IPS-15b (cell line): ENCODE measurements around the gene GSG1L2.

Experiments
- H3K27me3 ChIP-seq: one replicate; pipeline ENCODE4 v1.6.1; 2013; ENCODE audit warnings: low read length; ENCODE audit not compliant: control insufficient read depth, insufficient read depth
- H3K36me3 ChIP-seq: one replicate; pipeline ENCODE4 v1.6.1; 2013; ENCODE audit warnings: low read length; ENCODE audit not compliant: control insufficient read depth, insufficient read depth
- H3K4me1 ChIP-seq: one replicate; pipeline ENCODE4 v1.6.1; 2013; ENCODE audit warnings: mild to moderate bottlenecking, low read length; ENCODE audit not compliant: control insufficient read depth, insufficient read depth
- H3K4me3 ChIP-seq: one replicate; pipeline ENCODE4 v1.5.1; 2013; ENCODE audit warnings: low read depth, low read length
- H3K9ac ChIP-seq: one replicate; pipeline ENCODE4 v1.6.1; 2013; ENCODE audit warnings: low read depth, mild to moderate bottlenecking, low read length
- H3K9me3 ChIP-seq: one replicate; pipeline ENCODE4 v1.6.1; 2013; ENCODE audit warnings: mild to moderate bottlenecking, low read length; ENCODE audit not compliant: control insufficient read depth, insufficient read depth

Gene GSG1L2

GRCh38 chr17:9824094-9824493, 2.2 kb upstream of the GSG1L2 start:
- Histone ChIP-seq H3K36me3 (no peaks in the 10 kb centered on the region), H3K4me1 (no peaks in the 10 kb centered on the region), H3K9ac (no peak overlapping the region), H3K9me3 (no peaks in the 10 kb centered on the region), H3K4me3 (no peak overlapping the region), H3K27me3 (no peaks in the 10 kb centered on the region)

GRCh38 chr17:9820448-9820847, 1.4 kb downstream of the GSG1L2 start:
- Histone ChIP-seq H3K4me1 (no peaks in the 10 kb centered on the region), H3K36me3 (no peaks in the 10 kb centered on the region), H3K9ac (no peak overlapping the region), H3K4me3 (no peak overlapping the region), H3K9me3 (no peaks in the 10 kb centered on the region), H3K27me3 (no peaks in the 10 kb centered on the region)

- no peaks in the 10 kb centered on the region for H3K36me3 ChIP-seq
- H3K4me1 ChIP-seq = no peaks in the 10 kb centered on the region
- H3K9me3 ChIP-seq = no peaks in the 10 kb centered on the region
- H3K4me3 ChIP-seq = no peak overlapping the region
- no peak overlapping the region for H3K9ac ChIP-seq
- no peaks in the 10 kb centered on the region for H3K27me3 ChIP-seq
Measured at GRCh38 chr17:9818760-9819159, 3.1 kb downstream of the GSG1L2 start.

- Histone ChIP-seq H3K27me3 (no peaks in the 10 kb centered on the region), H3K9ac (no peak overlapping the region), H3K9me3 (no peaks in the 10 kb centered on the region), H3K36me3 (no peaks in the 10 kb centered on the region), H3K4me3 (no peak overlapping the region), H3K4me1 (no peaks in the 10 kb centered on the region)
Measured at GRCh38 chr17:9817086-9817485, 4.8 kb downstream of the GSG1L2 start.

- Histone ChIP-seq H3K4me3 (no peak overlapping the region), H3K9me3 (no peaks in the 10 kb centered on the region), H3K27me3 (no peaks in the 10 kb centered on the region), H3K36me3 (no peaks in the 10 kb centered on the region), H3K4me1 (no peaks in the 10 kb centered on the region), H3K9ac (no peak overlapping the region)
Measured at GRCh38 chr17:9816472-9816871, 5.4 kb downstream of the GSG1L2 start.

- Histone ChIP-seq H3K4me1 (no peaks in the 10 kb centered on the region), H3K36me3 (no peaks in the 10 kb centered on the region), H3K27me3 (no peaks in the 10 kb centered on the region), H3K9me3 (no peaks in the 10 kb centered on the region), H3K9ac (no peak overlapping the region), H3K4me3 (no peak overlapping the region)
Measured at GRCh38 chr17:9814337-9814945, 7.4 kb downstream of the GSG1L2 start.

- Histone ChIP-seq H3K27me3 (no peaks in the 10 kb centered on the region), H3K9ac (no peak overlapping the region), H3K4me1 (no peaks in the 10 kb centered on the region), H3K9me3 (no peaks in the 10 kb centered on the region), H3K4me3 (no peak overlapping the region), H3K36me3 (no peaks in the 10 kb centered on the region)
Measured at GRCh38 chr17:9813166-9813565, 8.7 kb downstream of the GSG1L2 start.

- no peaks in the 10 kb centered on the region for H3K9me3 ChIP-seq
- H3K4me3 ChIP-seq = no peak overlapping the region
- no peak overlapping the region for H3K9ac ChIP-seq
- no peaks in the 10 kb centered on the region for H3K27me3 ChIP-seq
- no peaks in the 10 kb centered on the region for H3K4me1 ChIP-seq
- H3K36me3 ChIP-seq = no peaks in the 10 kb centered on the region
Measured at GRCh38 chr17:9811537-9811936, 10.3 kb downstream of the GSG1L2 start.

GRCh38 chr17:9811086-9811485, 10.8 kb downstream of the GSG1L2 start:
- Histone ChIP-seq H3K36me3 (no peaks in the 10 kb centered on the region), H3K27me3 (no peaks in the 10 kb centered on the region), H3K4me3 (no peak overlapping the region), H3K9me3 (no peaks in the 10 kb centered on the region), H3K4me1 (no peaks in the 10 kb centered on the region), H3K9ac (no peak overlapping the region)

GRCh38 chr17:9810100-9810949, 11.6 kb downstream of the GSG1L2 start:
- Histone ChIP-seq H3K4me1 (no peaks in the 10 kb centered on the region), H3K9ac (no peak overlapping the region), H3K9me3 (no peaks in the 10 kb centered on the region), H3K27me3 (no peaks in the 10 kb centered on the region), H3K4me3 (no peak overlapping the region), H3K36me3 (no peaks in the 10 kb centered on the region)

GRCh38 chr17:9809409-9809808, 12.5 kb downstream of the GSG1L2 start:
- no peaks in the 10 kb centered on the region for H3K27me3 ChIP-seq
- no peak overlapping the region for H3K4me3 ChIP-seq
- H3K9ac ChIP-seq = no peak overlapping the region
- H3K9me3 ChIP-seq = no peaks in the 10 kb centered on the region
- H3K36me3 ChIP-seq = no peaks in the 10 kb centered on the region
- no peaks in the 10 kb centered on the region for H3K4me1 ChIP-seq

GRCh38 chr17:9806699-9807098, 15.2 kb downstream of the GSG1L2 start:
- H3K9me3 ChIP-seq = no peaks in the 10 kb centered on the region
- H3K27me3 ChIP-seq = no peaks in the 10 kb centered on the region
- H3K4me3 ChIP-seq = no peak overlapping the region
- H3K36me3 ChIP-seq = no peaks in the 10 kb centered on the region
- no peaks in the 10 kb centered on the region for H3K4me1 ChIP-seq
- H3K9ac ChIP-seq = no peak overlapping the region
